Endothelial cell of hepatic sinusoid (primary cell): ENCODE measurements around the gene OR4N2.
"Not testable (repeated sequence)": the region's sequence is repeated elsewhere in the genome, so short reads cannot be mapped to it uniquely, and the experiment has no call there.

Experiments
- in situ Hi-C: cut with HindIII; loops from 2 replicates; pipeline ENCODE4 v1.10.0; 2017; ENCODE audit warnings: low sequenced_read_pairs

Gene OR4N2

GRCh38 chr14:19803470-19803869 lies at the start of gene OR4N2:
TSS of gene OR4N2 (plus strand) at chr14:19803770. CDS start at chr14:19827449, 23,679 bp downstream.
- in situ Hi-C loops, result not testable (repeated sequence)

- in situ Hi-C loops, result no loop called here
These were observed 49.4 kb upstream of the OR4N2 start for GRCh38 chr14:19754172-19754571.

GRCh38 chr14:19771491-19771890 lies 32.1 kb upstream of the OR4N2 start:
- in situ Hi-C loops, result not testable (repeated sequence)

GRCh38 chr14:19771895-19772430 lies 31.6 kb upstream of the OR4N2 start:
- in situ Hi-C loops, result no loop called here

- in situ Hi-C loops, result not testable (repeated sequence)
These were observed 31.1 kb upstream of the OR4N2 start for GRCh38 chr14:19772454-19772853.

GRCh38 chr14:19773204-19773603 lies 30.4 kb upstream of the OR4N2 start, which contains the start of gene OR4M1:
TSS of gene OR4M1 (plus strand) at chr14:19773504. CDS start at chr14:19780323, 6,819 bp downstream.
- in situ Hi-C loops, result not testable (repeated sequence)

- in situ Hi-C loops, result no loop called here
These were observed 28.0 kb upstream of the OR4N2 start for GRCh38 chr14:19775587-19775986.

GRCh38 chr14:19785848-19786247 lies 17.7 kb upstream of the OR4N2 start:
- in situ Hi-C loops, result not testable (repeated sequence)

- in situ Hi-C loops, result not testable (repeated sequence)
These were observed 16.3 kb upstream of the OR4N2 start for GRCh38 chr14:19787318-19787717.

GRCh38 chr14:19788150-19788549 lies 15.4 kb upstream of the OR4N2 start:
- in situ Hi-C loops, result not testable (repeated sequence)

GRCh38 chr14:19796520-19797108 lies 7.0 kb upstream of the OR4N2 start:
- in situ Hi-C loops, result not testable (repeated sequence)

- in situ Hi-C loops, result no loop called here
These were observed 3.7 kb upstream of the OR4N2 start for GRCh38 chr14:19799880-19800279.

GRCh38 chr14:19800282-19801117 lies 3.1 kb upstream of the OR4N2 start:
- in situ Hi-C loops, result no loop called here

- in situ Hi-C loops, result no loop called here
These were observed 2.5 kb upstream of the OR4N2 start for GRCh38 chr14:19801118-19801464.

GRCh38 chr14:19813171-19813920 lies 9.8 kb downstream of the OR4N2 start:
- in situ Hi-C loops, result not testable (repeated sequence)

GRCh38 chr14:19819879-19820278 lies 16.3 kb downstream of the OR4N2 start:
- in situ Hi-C loops, result not testable (repeated sequence)

- in situ Hi-C loops, result not testable (repeated sequence)
These were observed 17.4 kb downstream of the OR4N2 start for GRCh38 chr14:19821016-19821415.

- in situ Hi-C loops, result no loop called here
These were observed 19.6 kb downstream of the OR4N2 start for GRCh38 chr14:19823178-19823577.

- in situ Hi-C loops, result no loop called here
These were observed 20.2 kb downstream of the OR4N2 start for GRCh38 chr14:19823765-19824164.

- in situ Hi-C loops, result not testable (repeated sequence)
These were observed 24.2 kb downstream of the OR4N2 start for GRCh38 chr14:19827626-19828244.

GRCh38 chr14:19828314-19828713 lies 24.7 kb downstream of the OR4N2 start:
- in situ Hi-C loops, result no loop called here
